Ectodermal cell (in vitro differentiated cells): ENCODE measurements around the gene CLCN5.

Experiments
- H3K27ac ChIP-seq: 2 replicates; pipeline ENCODE4 v1.7.0; 2013; ENCODE audit warnings: mild to moderate bottlenecking, low read depth, low read length; ENCODE audit not compliant: insufficient read depth, poor library complexity, severe bottlenecking
- H3K27me3 ChIP-seq: 2 replicates; pipeline ENCODE4 v1.7.0; 2013; ENCODE audit warnings: mild to moderate bottlenecking, low read length; ENCODE audit not compliant: insufficient read depth, control insufficient read depth, poor library complexity, severe bottlenecking
- H3K36me3 ChIP-seq: one replicate; pipeline ENCODE4 v1.7.0; 2013; ENCODE audit warnings: low read length; ENCODE audit not compliant: control insufficient read depth, insufficient read depth
- H3K4me1 ChIP-seq: one replicate; pipeline ENCODE4 v1.7.0; 2013; ENCODE audit warnings: low read length; ENCODE audit not compliant: control insufficient read depth, insufficient read depth
- H3K4me3 ChIP-seq: 2 replicates; pipeline ENCODE4 v1.7.0; 2013; ENCODE audit warnings: low read depth, low read length, control low read depth; ENCODE audit not compliant: insufficient read depth
- H3K9me3 ChIP-seq: 2 replicates; pipeline ENCODE4 v1.7.0; 2013; ENCODE audit warnings: mild to moderate bottlenecking, low read length, moderate library complexity; ENCODE audit not compliant: control insufficient read depth
- whole genome bisulfite sequencing, 2 experiments: methylation state at CpG; one replicate each; pipeline ENCODE4 v1.1.7; 2013; ENCODE audit warnings: missing lambda C conversion rate in 2 of 2; 5-methylcytosine and 5-hydroxymethylcytosine counted together

The CLCN5 gene

GRCh38 chrX:50071494-50071893 is 149.1 kb downstream of the CLCN5 start:
- no peaks in the 10 kb centered on the region for H3K4me1 ChIP-seq
- H3K4me3 ChIP-seq, result no peak overlapping the region
- WGBS, 2 experiments, result 90 to 100% methylated on average over 1 of the region's 1 CpG
- no peaks in the 10 kb centered on the region for H3K9me3 ChIP-seq
- H3K27ac ChIP-seq, result no peak overlapping the region
- H3K36me3 ChIP-seq, result no peaks in the 10 kb centered on the region
- H3K27me3 ChIP-seq, result no peaks in the 10 kb centered on the region

DNA sequence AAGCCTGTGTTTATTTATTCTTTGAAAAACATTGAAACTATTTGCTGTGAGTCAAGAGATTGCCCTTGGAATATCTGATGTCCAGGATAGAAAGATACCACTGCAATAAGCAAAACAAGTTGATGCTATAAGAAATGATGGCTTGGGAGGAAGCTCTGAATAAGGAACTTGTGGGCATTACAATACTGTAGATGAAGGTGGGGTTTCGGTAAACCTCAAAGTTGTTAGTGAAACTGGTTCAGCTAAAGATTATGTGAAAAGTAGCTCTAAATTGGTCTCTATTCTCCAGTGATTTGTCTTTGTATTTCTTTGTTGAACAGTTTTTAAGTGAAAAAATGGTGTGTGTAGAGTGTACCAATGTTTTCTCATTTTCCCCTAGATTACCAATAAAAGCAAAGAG is 149.7 kb downstream of the CLCN5 start:
- WGBS, 2 experiments, result 89 to 97% methylated on average over 1 of the region's 1 CpG
- Histone ChIP-seq H3K36me3 (no peaks in the 10 kb centered on the region), H3K4me3 (no peak overlapping the region), H3K27ac (no peak overlapping the region), H3K4me1 (no peaks in the 10 kb centered on the region), H3K27me3 (no peaks in the 10 kb centered on the region), H3K9me3 (no peaks in the 10 kb centered on the region)

DNA sequence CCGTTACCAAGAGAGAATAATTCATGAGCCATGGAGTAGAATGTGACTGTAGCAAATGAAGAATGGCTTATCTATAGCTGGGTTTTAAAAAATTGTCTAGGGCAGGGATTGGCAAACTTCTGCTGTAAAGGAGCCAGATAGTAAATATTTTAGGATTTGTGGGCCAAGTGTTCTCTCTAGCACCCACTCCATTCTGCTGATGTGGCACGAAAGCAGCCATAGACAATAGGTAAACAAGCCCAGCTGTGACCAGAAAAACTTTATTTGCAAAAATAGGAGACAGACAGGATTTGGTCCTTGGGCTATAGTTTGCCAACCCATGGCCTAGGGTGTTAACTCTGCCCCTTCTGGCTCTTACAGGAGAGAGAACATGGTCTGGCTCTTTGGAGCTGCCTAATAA is 151.2 kb downstream of the CLCN5 start:
- H3K27ac ChIP-seq, result no peak overlapping the region
- WGBS, 2 experiments, result 94 to 95% methylated on average over 2 of the region's 2 CpGs
- no peaks in the 10 kb centered on the region for H3K9me3 ChIP-seq
- H3K4me1 ChIP-seq, result no peaks in the 10 kb centered on the region
- H3K27me3 ChIP-seq, result no peaks in the 10 kb centered on the region
- H3K36me3 ChIP-seq, result no peaks in the 10 kb centered on the region
- H3K4me3 ChIP-seq, result no peak overlapping the region

- Histone ChIP-seq H3K4me1 (no peaks in the 10 kb centered on the region), H3K4me3 (no peak overlapping the region), H3K9me3 (no peaks in the 10 kb centered on the region), H3K36me3 (no peaks in the 10 kb centered on the region), H3K27ac (no peak overlapping the region), H3K27me3 (no peaks in the 10 kb centered on the region)
- 91 to 96% methylated on average over 3 to 4 of the region's 4 CpGs for WGBS, 2 experiments
These were observed 153.4 kb downstream of the CLCN5 start for GRCh38 chrX:50075630-50076339.

- Histone ChIP-seq H3K4me3 (no peak overlapping the region), H3K36me3 (no peaks in the 10 kb centered on the region), H3K27ac (no peak overlapping the region), H3K4me1 (no peaks in the 10 kb centered on the region), H3K27me3 (no peaks in the 10 kb centered on the region), H3K9me3 (no peaks in the 10 kb centered on the region)
- 61 to 75% methylated on average over 3 of the region's 3 CpGs for WGBS, 2 experiments
These were observed 159.0 kb downstream of the CLCN5 start for GRCh38 chrX:50081282-50081889.

GRCh38 chrX:50082741-50083140 is 160.3 kb downstream of the CLCN5 start:
- no peak overlapping the region for H3K4me3 ChIP-seq
- no peaks in the 10 kb centered on the region for H3K27me3 ChIP-seq
- WGBS, 2 experiments, result 88% methylated on average over 1 of the region's 2 CpGs; no CpG with 5 or more reads in 1 of the 2 experiments
- H3K4me1 ChIP-seq, result no peaks in the 10 kb centered on the region
- no peak overlapping the region for H3K27ac ChIP-seq
- H3K36me3 ChIP-seq, result no peaks in the 10 kb centered on the region
- H3K9me3 ChIP-seq, result no peaks in the 10 kb centered on the region

GRCh38 chrX:50088645-50089044 is 166.2 kb downstream of the CLCN5 start:
- H3K27me3 ChIP-seq, result no peaks in the 10 kb centered on the region
- no peak overlapping the region for H3K4me3 ChIP-seq
- 95 to 100% methylated on average over 3 of the region's 3 CpGs for WGBS, 2 experiments
- H3K4me1 ChIP-seq, result no peaks in the 10 kb centered on the region
- H3K36me3 ChIP-seq, result no peaks in the 10 kb centered on the region
- H3K27ac ChIP-seq, result no peak overlapping the region
- H3K9me3 ChIP-seq, result no peaks in the 10 kb centered on the region

- Histone ChIP-seq H3K4me3 (no peak overlapping the region), H3K27ac (no peak overlapping the region), H3K9me3 (no peaks in the 10 kb centered on the region), H3K36me3 (no peaks in the 10 kb centered on the region), H3K27me3 (no peaks in the 10 kb centered on the region), H3K4me1 (no peaks in the 10 kb centered on the region)
- 95% methylated on average over 4 of the region's 4 CpGs for WGBS, 2 experiments
These were observed 171.2 kb downstream of the CLCN5 start for GRCh38 chrX:50093625-50094024.

- no peaks in the 10 kb centered on the region for H3K9me3 ChIP-seq
- no peaks in the 10 kb centered on the region for H3K27me3 ChIP-seq
- no peak overlapping the region for H3K27ac ChIP-seq
- 88 to 89% methylated on average over 2 to 4 of the region's 4 CpGs for WGBS, 2 experiments
- no peaks in the 10 kb centered on the region for H3K36me3 ChIP-seq
- H3K4me3 ChIP-seq, result no peak overlapping the region
- H3K4me1 ChIP-seq, result no peaks in the 10 kb centered on the region
These were observed 174.7 kb downstream of the CLCN5 start for GRCh38 chrX:50097071-50097470.

DNA sequence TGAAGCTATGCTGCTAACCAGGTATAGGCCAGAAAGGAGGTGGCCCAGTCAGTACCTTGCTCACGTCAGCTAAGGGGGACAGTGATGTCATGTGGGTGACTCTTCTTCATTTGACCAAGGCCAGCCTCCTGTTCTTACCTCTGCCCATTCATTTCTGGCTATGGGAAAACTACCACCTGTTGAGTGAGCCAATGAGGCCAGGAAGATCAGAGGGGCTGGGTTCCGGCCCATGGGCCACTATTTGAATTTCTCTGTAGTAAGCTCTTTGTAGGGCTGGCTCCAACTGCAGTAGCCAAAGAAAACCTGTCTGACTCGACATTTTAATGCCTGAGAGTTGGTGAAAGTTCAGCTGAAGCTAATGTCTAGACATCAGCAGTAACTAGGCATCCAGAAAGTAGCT is 175.8 kb downstream of the CLCN5 start:
- Histone ChIP-seq H3K4me1 (no peaks in the 10 kb centered on the region), H3K9me3 (no peaks in the 10 kb centered on the region), H3K36me3 (no peaks in the 10 kb centered on the region), H3K4me3 (no peak overlapping the region), H3K27ac (no peak overlapping the region), H3K27me3 (no peaks in the 10 kb centered on the region)
- 88 to 89% methylated on average over 3 of the region's 3 CpGs for WGBS, 2 experiments
